ENCODE data around the gene HERC2.

HERC2 gene

DNA sequence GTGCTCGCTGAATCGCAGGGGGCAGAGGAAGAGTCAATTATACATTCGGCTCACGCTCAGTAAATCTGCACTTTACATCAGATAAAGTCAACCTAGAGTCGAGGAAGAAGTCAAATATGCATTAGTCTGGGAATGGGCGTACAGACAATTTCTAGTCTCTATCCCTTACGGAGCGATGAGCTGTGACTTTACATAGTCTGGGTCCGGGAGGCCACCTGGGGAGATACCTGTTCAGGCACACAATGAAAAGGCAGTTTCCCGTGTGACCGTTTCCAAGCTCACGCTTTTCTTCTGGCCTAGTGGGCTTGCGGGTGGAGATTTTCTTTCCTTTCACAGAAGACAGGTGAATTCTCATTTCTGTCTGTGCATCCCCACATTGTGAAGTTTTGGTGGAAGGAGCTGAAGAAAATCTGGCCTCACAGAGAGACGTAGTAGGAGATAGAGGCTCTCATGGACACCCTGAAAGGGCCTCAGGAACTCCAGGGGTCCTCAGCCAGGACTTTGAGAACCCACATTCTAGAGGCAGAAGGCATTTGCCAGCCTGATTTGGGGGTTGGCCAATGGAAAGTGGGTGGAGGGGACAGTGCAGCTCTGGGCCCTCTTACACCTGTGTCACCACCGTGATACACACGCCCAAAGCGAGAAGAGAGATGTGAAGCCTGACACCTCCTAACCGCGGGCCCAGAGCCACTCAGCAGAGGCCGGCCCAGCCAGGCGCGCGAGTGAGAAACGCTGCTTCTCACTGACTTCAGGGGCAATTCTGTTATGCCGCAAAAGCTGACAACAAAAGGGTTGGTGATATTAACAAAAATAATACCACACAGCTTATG lies 212.1 kb downstream of the HERC2 start:
- DNase-seq, result no peak

- DNase-seq, result no peak
Measured at GRCh38 chr15:28107904-28108275, 214.1 kb downstream of the HERC2 start.

GRCh38 chr15:28107111-28107903 lies 214.7 kb downstream of the HERC2 start:
- DNase-seq, result no peak

GRCh38 chr15:28106294-28107110 lies 215.5 kb downstream of the HERC2 start:
- DNase-seq, result no peak

- no peak for DNase-seq
Measured at GRCh38 chr15:28105793-28106192, 216.2 kb downstream of the HERC2 start.

GRCh38 chr15:28105224-28105791 lies 216.7 kb downstream of the HERC2 start:
- no peak for DNase-seq

- DNase-seq, result no peak
Measured at GRCh38 chr15:28104326-28104725, 217.7 kb downstream of the HERC2 start.

- DNase-seq, result no peak
Measured at GRCh38 chr15:28103831-28104230, 218.1 kb downstream of the HERC2 start.

DNA sequence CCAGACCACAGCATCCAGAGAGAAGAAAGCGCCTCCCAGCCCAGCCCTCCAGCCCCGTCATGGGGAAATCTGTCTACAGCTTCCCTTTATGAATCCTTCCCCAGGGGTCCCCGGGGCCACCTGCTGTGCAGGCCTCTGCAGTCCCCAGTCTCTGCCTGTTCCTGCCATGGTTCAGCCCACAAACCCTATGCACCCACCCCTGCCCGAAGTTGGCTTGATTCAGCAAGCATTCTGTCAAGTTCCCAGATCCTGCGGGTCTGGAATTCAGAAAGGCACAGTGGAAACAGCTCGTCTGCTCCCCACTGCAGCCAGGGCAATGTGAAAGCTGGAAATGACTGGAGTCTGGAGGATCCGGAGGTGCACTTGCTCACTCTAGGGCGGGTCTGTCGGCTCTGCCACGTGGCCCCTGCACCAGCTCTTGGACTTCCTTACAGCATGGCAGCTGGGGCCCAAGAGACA lies 220.0 kb downstream of the HERC2 start:
- no peak for DNase-seq

- DNase-seq, result no peak
Measured at GRCh38 chr15:28101201-28101600, 220.8 kb downstream of the HERC2 start.

- DNase-seq, result no peak
Measured at GRCh38 chr15:28100516-28101195, 221.3 kb downstream of the HERC2 start.

- no peak for DNase-seq
Measured at GRCh38 chr15:28099555-28100140, 222.3 kb downstream of the HERC2 start.

DNA sequence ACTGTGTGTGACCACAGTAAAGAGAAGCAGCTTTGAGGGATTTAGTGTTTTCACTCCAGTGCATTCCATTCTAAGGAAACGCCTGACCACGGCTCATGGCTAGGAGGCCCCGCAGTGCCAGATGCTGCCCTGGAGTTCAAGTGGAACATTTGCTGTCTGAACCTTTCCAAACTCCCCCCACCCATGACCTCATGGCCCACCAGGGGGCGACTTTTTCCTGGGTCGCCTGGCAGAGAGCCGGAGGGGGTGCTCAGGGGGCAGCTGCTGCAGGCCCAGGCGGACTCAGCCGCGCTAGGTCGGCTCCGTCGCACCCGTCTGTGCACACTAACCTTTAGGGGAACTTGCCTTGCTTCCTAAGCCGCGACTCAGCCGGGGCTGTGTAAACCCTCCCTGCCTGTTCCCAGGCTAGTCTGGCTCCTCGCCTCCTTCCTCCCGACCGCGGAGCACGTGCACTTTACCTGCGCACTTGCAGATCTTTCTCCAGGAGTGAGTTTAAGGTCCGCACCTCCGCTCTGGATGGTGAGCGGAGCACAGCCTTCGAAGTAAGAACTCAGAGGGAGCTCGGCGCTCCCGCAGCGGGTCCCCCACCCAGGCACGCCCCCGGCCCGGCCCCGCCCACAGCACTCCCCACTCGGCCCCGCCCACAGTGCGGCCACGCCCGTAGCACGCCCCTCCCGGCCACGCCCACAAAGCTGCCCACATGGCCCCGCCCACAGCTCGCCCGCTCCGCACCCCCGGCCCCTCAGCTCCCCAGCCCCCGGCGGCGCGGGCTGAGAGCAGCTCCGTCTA lies 223.0 kb downstream of the HERC2 start, which contains the start of gene OCA2:
OCA2 (minus strand) TSS at position 550 of the 789 bp plus-strand sequence. CDS start 17,441 bp downstream, outside the sequence.
- DNase-seq, result peak; percentile 44

GRCh38 chr15:28098360-28098765 lies 223.6 kb downstream of the HERC2 start:
- no peak for DNase-seq

GRCh38 chr15:28097656-28098359 lies 224.2 kb downstream of the HERC2 start:
- no peak for DNase-seq

- DNase-seq, result no peak
Measured at GRCh38 chr15:28096670-28097431, 225.1 kb downstream of the HERC2 start.

DNA sequence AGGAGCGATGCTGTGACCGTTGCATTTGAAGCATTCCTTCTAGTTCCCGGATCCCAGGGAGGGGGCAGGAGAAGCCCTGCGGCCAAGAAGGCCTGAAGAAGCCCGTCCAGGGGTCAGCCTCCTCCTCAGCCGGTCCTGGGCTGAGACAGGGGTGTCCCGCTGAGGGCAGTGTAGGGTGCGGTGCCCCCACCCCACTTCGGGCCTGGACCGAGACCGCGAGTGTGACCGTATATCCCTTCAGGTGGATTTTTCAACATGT lies 225.6 kb downstream of the HERC2 start:
- DNase-seq, result no peak

- DNase-seq, result no peak
Measured at GRCh38 chr15:28094732-28095521, 227.1 kb downstream of the HERC2 start.

Measured in CD4-positive, alpha-beta T cell treated with Interleukin-15 for 1 hour (primary cell).